GM08714 (cell line): Measurements from ENCODE around the gene DNAH14.

Experiments
- H3K4me3 ChIP-seq: fragments of 200-500 bp; sonication (Bioruptor generic); 2 replicates; pipeline ENCODE4 v1.5.1; 2014; ENCODE audit warnings: mild to moderate bottlenecking, low read length, inconsistent platforms
- ZNF274 ChIP-seq: IDR thresholded peaks from 2 replicates; pipeline ENCODE4 v1.6.1; 2012; ENCODE audit warnings: mild to moderate bottlenecking, low read depth, low read length

DNAH14 gene

DNA sequence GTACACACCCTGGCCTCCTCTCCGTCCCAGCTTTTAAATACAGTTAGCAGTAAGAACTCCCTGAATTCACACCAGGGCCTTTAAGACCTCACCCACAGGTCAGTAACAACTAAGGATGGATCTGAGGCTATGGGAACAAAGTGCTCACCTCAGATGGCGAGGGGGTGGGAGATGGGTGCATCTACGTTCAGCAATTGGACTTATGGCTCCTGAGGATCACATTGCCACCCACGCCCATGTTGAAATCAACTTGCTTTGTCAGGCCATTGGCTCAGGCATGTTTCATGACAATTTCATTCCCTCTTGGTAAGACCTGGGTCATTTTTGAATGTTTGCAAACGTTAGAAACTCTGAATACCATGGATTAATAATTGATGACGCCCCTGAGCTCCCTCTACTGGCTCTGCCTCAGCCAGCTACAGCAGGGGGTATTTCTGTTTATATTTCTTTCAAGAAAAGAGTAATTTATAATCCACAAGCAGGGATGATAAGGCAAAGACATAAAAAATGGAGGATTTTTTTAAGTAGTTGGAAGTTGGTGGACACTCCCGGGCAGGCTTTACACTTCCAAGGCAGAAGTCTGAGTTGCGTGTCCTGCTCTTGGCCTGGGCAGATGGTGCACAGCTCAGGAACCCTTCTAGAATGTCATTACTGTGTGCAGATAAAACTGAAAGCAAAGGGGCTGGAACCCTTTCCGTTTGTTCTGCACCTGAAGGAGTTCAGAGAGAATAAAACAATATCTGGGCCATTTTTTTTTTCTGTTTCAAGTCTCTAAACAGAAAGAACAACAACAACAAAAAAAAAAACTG is 512.0 kb downstream of the DNAH14 start:
- H3K4me3 ChIP-seq, result peak overlapping the region; percentile 13; the same call in 1 of the 2 replicates
- no peak for TF ChIP-seq ZNF274

- no peak for TF ChIP-seq ZNF274
- peak overlapping the region; percentile 35; the same call in 1 of the 2 replicates for H3K4me3 ChIP-seq
Measured at GRCh38 chr1:225442123-225442505, 512.6 kb downstream of the DNAH14 start.

DNA sequence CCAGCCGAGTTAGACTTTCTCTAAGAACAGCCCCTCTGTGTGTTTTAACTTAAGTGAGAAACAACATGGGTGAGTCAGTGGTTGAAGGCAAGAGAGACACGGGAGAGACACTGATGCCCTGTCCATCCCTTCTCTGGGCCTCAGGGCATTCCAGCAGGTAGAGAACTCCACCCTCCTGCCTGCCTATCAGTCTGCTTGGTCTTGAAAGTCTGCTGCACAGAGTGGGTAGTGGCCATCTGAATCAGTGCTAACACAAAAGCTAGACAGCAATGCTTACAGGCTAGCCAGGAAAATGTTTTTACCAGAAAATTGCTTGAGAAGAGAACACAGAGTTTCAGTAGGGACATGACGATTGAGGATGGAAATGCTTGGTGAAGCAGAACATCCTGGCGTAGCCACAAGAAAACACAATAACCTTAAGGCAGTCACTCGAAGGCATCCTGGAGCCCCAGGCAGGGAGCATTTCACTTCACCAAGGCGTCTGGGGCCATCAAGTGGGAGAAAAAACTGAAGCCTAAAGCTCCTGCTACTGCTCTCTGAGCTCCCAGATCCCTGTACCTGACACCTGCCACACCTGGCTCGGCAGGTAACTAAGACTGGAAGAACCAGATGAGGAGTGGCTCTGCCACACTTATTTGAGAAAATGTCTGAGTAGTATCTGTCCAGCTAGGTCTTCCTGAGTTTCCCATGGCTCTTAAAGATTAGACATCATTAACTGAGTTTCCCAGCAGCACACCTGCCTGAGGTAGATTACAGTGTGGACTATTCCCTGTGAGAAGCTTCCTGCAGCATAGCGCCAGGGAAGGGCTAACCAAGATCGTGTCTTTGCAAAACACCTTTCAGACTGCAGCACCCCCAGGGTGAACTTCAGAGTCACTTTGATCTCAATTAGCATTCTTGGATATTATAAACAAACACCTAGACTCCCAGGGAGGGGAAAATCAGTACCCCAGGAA is 516.4 kb downstream of the DNAH14 start:
- H3K4me3 ChIP-seq, result no peak overlapping the region; the same call in 1 of the 2 replicates
- no peak for TF ChIP-seq ZNF274

- H3K4me3 ChIP-seq, result no peak overlapping the region
- TF ChIP-seq ZNF274, result no peak
Measured at GRCh38 chr1:225446595-225446960, 517.1 kb downstream of the DNAH14 start.

DNA sequence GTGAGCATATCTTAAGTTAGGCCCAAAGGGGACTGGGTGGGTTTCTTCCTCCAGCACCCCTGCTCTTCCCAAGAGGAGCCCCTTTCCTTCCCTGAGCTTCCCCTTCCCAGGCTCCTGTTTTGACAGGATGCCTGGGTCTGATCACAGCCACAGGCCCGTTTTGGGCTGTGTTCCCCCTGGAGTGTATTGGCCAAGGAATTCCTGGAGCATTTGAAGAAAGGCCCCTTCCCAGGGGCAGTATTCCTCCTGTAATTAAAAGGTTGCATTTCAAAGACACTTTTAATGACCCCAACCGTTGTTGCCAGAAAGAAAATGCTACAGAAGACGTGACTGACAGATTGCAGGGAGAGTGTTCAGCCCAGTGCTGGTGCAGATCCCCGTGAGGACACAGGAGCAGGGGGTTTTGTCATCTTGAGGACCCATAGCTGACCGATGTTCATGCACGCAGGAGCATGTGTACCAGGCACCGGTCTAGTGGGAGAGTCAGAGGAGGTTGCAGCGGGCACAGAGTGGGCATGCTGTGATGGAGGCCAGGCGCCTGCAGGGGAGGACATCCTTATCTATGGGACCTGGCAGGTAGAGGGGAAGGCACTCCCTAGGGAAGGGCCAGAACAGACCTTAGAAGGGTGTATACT is 517.6 kb downstream of the DNAH14 start:
- no peak for TF ChIP-seq ZNF274
- H3K4me3 ChIP-seq, result no peak overlapping the region

GRCh38 chr1:225447650-225448089 is 518.2 kb downstream of the DNAH14 start:
- TF ChIP-seq ZNF274, result no peak

DNA sequence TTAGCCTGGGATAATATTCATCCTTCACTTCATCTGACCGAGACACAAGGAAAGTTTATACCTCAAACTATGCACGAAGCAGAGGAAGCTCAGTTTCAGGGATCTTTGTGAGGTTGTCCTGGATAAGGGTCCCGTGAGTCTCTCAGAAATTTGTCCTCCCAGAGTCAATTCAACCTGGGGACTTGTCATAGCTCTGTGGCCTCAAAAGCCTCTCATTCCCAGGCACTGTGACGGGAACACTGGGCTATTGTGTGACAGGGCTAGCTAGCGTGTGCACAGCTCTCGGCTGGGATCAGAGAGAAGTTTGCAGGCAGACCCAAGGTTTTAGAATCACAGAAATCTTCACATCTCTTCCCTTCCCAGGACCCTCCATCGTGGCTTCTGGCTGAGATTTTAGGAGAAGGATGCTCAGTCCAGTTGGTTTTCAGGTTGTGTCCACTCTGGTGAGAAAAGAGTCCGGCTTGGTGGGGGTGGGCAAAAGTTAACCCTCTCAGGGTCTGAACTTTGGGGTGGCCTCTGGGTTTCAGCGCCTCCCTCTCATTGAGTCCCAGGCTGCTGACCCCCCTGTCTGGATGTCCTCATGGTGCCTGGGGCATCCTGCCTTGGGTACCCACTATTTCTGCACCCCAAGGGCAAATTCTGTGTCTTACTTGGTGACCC is 518.8 kb downstream of the DNAH14 start:
- no peak overlapping the region for H3K4me3 ChIP-seq
- no peak for TF ChIP-seq ZNF274

More at GRCh38 chr1:225447650-225448089, 518.2 kb downstream of the DNAH14 start:
- no peak overlapping the region for H3K4me3 ChIP-seq
